HepG2 (cell line): Measurements from ENCODE around the gene UBAP2. TPM values are rescaled to one million over a fixed set of nuclear protein-coding genes. Genes with fewer than 3 reads are reported as not detected.

Experiments used
- BATF2 ChIP-seq: sonication (generic); formaldehyde crosslinking; IDR thresholded peaks from 2 replicates; pipeline ENCODE4 v1.8.0; 2022; ENCODE audit warnings: mild to moderate bottlenecking, missing genetic modification reagents, moderate library complexity
- BRD4 ChIP-seq: sonication (generic); formaldehyde crosslinking; IDR thresholded peaks from 2 replicates; pipeline ENCODE4 v1.4.0; 2020; ENCODE audit warnings: missing genetic modification reagents
- ISL2 ChIP-seq: sonication (generic); formaldehyde crosslinking; IDR thresholded peaks from 2 replicates; pipeline ENCODE4 v1.5.0; 2020; ENCODE audit warnings: missing genetic modification reagents
- KDM3A ChIP-seq: IDR thresholded peaks from 2 replicates; pipeline ENCODE4 v1.6.1; 2018; ENCODE audit warnings: low read depth, missing compliant biosample characterization
- MTA1 ChIP-seq: sonication (generic); formaldehyde crosslinking; IDR thresholded peaks from 2 replicates; pipeline ENCODE4 v1.4.0; 2020; ENCODE audit warnings: missing genetic modification reagents, mild to moderate bottlenecking, borderline replicate concordance
- PHB2 ChIP-seq: fragments of 450-650 bp; IDR thresholded peaks from 2 replicates; pipeline ENCODE4 v1.6.1; 2018; ENCODE audit not compliant: partially characterized antibody
- PPARG ChIP-seq: conservative IDR thresholded peaks from 2 replicates; pipeline ENCODE4 v1.6.1; 2016; ENCODE audit warnings: missing biosample characterization, missing genetic modification reagents
- SNAI1 ChIP-seq: sonication (generic); formaldehyde crosslinking; IDR thresholded peaks from 2 replicates; pipeline ENCODE4 v1.5.0; 2020; ENCODE audit warnings: mild to moderate bottlenecking, missing genetic modification reagents, borderline replicate concordance
- SRY ChIP-seq: sonication (generic); formaldehyde crosslinking; IDR thresholded peaks from 2 replicates; pipeline ENCODE4 v1.8.0; 2022; ENCODE audit warnings: mild to moderate bottlenecking, missing genetic modification reagents
- ZKSCAN1 ChIP-seq: fragments of 150-350 bp; IDR thresholded peaks from 2 replicates; pipeline ENCODE4 v1.6.1; 2014; ENCODE audit warnings: low read length
- ZNF318 ChIP-seq: sonication (generic); formaldehyde crosslinking; IDR thresholded peaks from 2 replicates; pipeline ENCODE4 v1.4.0; 2020; ENCODE audit warnings: mild to moderate bottlenecking, missing genetic modification reagents
- polyA plus RNA-seq, 8 experiments: library from polyadenylated mRNA; depleted of rRNA in 3 of 8; stranded (reverse) in 7 of 8; unstranded in 1 of 8; fragments of >200 nt; fragmentation: Illumina TruSeq in 4 of 8; extraction: Trizol in 4 of 8; gene quantifications; 2 replicates each; pipeline versions ENCODE4 v1.2.1 to v1.2.3, GENCODE V29; 2011 to 2016; ENCODE audit warnings: low read depth in 4 of 8, missing spikeins in 1 of 8, mixed read lengths in 1 of 8; ENCODE audit not compliant: insufficient read depth in 1 of 8
- total RNA-seq, 5 experiments: library from RNA; depleted of rRNA; stranded (reverse); fragments of >200 nt; fragmentation: Illumina TruSeq; extraction: Trizol; gene quantifications; 2 replicates each; pipeline ENCODE4 v1.2.3, GENCODE V29; 2016; ENCODE audit warnings: low read depth in 1 of 5
- TF ChIP-seq, protein P1 (sequence below): sonication (generic); formaldehyde crosslinking; IDR thresholded peaks from 2 replicates; pipeline ENCODE4 v1.4.0; 2020; ENCODE audit warnings: missing genetic modification reagents; ENCODE audit errors: not compliant biosample characterization
- TF ChIP-seq, protein P2 (sequence below): sonication (generic); formaldehyde crosslinking; IDR thresholded peaks from 2 replicates; pipeline ENCODE4 v1.4.0; 2020; ENCODE audit warnings: mild to moderate bottlenecking, missing genetic modification reagents, borderline replicate concordance

The UBAP2 gene
- total and polyA plus RNA-seq, 2 of the 13 experiments (the other 11 are each of a cell fraction or from before 2014, with no cell fraction given): 19.0 to 22.0 TPM

- no peak for TF ChIP-seq ZNF318 (CRISPR knock-in tag)
- 0 out of 2 replicates have a peak, but pooled peaks have one; percentile 25 for TF ChIP-seq BRD4
- TF ChIP-seq, protein P1, sequence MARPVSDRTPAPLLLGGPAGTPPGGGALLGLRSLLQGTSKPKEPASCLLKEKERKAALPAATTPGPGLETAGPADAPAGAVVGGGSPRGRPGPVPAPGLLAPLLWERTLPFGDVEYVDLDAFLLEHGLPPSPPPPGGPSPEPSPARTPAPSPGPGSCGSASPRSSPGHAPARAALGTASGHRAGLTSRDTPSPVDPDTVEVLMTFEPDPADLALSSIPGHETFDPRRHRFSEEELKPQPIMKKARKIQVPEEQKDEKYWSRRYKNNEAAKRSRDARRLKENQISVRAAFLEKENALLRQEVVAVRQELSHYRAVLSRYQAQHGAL (CRISPR knock-in tag): no peak
- no peak for TF ChIP-seq PHB2
- peak; percentile 92 for TF ChIP-seq ISL2 (CRISPR knock-in tag)
- TF ChIP-seq, protein P2, sequence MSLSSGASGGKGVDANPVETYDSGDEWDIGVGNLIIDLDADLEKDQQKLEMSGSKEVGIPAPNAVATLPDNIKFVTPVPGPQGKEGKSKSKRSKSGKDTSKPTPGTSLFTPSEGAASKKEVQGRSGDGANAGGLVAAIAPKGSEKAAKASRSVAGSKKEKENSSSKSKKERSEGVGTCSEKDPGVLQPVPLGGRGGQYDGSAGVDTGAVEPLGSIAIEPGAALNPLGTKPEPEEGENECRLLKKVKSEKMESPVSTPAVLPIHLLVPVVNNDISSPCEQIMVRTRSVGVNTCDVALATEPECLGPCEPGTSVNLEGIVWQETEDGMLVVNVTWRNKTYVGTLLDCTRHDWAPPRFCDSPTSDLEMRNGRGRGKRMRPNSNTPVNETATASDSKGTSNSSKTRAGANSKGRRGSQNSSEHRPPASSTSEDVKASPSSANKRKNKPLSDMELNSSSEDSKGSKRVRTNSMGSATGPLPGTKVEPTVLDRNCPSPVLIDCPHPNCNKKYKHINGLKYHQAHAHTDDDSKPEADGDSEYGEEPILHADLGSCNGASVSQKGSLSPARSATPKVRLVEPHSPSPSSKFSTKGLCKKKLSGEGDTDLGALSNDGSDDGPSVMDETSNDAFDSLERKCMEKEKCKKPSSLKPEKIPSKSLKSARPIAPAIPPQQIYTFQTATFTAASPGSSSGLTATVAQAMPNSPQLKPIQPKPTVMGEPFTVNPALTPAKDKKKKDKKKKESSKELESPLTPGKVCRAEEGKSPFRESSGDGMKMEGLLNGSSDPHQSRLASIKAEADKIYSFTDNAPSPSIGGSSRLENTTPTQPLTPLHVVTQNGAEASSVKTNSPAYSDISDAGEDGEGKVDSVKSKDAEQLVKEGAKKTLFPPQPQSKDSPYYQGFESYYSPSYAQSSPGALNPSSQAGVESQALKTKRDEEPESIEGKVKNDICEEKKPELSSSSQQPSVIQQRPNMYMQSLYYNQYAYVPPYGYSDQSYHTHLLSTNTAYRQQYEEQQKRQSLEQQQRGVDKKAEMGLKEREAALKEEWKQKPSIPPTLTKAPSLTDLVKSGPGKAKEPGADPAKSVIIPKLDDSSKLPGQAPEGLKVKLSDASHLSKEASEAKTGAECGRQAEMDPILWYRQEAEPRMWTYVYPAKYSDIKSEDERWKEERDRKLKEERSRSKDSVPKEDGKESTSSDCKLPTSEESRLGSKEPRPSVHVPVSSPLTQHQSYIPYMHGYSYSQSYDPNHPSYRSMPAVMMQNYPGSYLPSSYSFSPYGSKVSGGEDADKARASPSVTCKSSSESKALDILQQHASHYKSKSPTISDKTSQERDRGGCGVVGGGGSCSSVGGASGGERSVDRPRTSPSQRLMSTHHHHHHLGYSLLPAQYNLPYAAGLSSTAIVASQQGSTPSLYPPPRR (CRISPR knock-in tag): peak; percentile 91
- TF ChIP-seq SRY (CRISPR knock-in tag): no peak
- TF ChIP-seq PPARG (CRISPR knock-in tag): peak; percentile 64
- no peak for TF ChIP-seq BATF2
- TF ChIP-seq MTA1 (CRISPR knock-in tag): peak; percentile 73; the same call in 1 of the 2 replicates
- TF ChIP-seq ZKSCAN1: no peak
- no peak; the same call in 1 of the 2 replicates for TF ChIP-seq KDM3A
- TF ChIP-seq SNAI1: no peak
These were observed 108.5 kb downstream of the UBAP2 start (continued) for GRCh38 chr9:33939924-33940874.
